SKM-1 (cell line): Measurements from ENCODE around the gene PSMD11.

Experiments
- DNase-seq: peaks from one replicate; lab custom pipeline; 2025; ENCODE audit not compliant: unreplicated experiment; lab: John Stamatoyannopoulos, UW

PSMD11 gene

DNA sequence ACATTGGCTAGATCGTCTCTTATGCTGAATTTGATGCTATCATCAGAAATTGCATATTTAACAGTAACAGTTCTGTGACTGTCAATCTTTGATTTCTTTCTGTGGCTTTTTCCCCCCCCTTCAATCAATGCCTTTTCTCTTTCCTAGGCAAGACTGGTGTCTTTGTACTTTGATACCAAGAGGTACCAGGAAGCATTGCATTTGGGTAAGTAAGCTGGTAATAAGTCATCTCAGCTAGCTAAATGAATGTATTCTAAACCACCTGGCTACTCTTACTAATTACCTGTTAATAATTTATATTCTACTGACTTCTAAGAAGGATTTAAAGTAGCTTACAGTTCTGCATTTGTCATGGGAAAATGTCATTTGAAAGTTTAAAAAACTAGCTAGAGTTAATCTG is 20.1 kb downstream of the PSMD11 start:
- no peak for DNase-seq

DNA sequence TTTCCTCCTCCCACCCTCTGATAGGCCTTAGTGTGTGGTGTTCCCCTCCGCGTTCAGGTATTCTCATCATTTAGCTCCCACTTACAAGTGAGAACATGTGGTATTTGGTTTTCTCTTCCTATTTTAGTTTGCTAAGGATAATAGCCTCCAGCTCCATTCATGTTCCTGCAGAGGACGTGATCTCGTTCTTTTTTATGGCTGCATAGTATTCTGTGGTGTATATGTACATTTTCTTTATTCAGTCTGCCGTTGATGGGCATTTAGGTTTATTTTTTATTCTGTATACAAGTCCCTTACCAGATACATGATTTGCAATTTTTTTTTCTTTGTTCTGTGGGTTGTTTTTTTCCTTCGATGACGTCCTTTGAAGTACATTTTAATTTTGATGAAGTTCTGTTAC is 23.6 kb downstream of the PSMD11 start:
- no peak for DNase-seq

- no peak for DNase-seq
Measured at GRCh38 chr17:32470405-32471167, 26.3 kb downstream of the PSMD11 start.

GRCh38 chr17:32471652-32472051 is 27.3 kb downstream of the PSMD11 start:
- no peak for DNase-seq

DNA sequence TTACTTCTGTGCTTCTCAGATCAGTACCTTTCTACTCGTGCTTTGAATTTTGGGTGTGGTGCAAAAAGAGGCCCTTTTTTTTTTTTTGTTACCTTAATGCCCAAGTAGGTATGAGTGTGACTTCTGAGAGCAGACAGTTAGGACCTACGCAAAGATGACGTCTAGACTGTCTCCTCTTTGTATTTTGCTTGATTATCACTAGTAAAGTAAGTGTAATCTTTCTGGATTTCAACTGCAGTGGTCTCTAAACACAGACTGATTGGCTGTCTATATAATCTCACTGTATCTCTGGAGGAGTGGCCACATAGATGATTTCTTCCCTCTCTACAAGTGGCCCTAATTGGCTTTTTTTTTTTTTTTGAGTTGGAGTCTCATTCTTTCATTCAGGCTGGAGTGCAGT is 30.9 kb downstream of the PSMD11 start:
- no peak for DNase-seq

DNA sequence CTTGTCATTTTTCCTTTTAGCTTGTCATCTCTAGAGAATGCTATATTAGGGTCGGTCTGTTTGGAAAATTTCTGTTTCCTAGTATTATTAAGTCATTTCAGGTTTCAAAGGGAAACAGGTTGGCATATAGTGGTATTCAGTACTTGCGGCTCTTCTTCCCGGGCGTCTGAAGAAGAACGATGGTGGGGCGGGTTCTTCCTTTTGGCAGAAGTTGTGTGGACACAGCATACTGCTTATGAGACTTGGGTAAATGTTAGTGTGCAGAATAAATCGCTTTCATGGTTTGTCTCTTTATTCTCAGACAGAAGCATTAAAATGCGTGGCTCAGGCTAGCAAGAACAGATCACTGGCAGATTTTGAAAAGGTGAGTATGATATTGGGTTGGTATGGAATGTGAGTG is 32.9 kb downstream of the PSMD11 start:
- no peak for DNase-seq

- no peak for DNase-seq
Measured at GRCh38 chr17:32479074-32479617, 34.8 kb downstream of the PSMD11 start.

GRCh38 chr17:32481193-32481592 is 36.9 kb downstream of the PSMD11 start:
- no peak for DNase-seq

DNA sequence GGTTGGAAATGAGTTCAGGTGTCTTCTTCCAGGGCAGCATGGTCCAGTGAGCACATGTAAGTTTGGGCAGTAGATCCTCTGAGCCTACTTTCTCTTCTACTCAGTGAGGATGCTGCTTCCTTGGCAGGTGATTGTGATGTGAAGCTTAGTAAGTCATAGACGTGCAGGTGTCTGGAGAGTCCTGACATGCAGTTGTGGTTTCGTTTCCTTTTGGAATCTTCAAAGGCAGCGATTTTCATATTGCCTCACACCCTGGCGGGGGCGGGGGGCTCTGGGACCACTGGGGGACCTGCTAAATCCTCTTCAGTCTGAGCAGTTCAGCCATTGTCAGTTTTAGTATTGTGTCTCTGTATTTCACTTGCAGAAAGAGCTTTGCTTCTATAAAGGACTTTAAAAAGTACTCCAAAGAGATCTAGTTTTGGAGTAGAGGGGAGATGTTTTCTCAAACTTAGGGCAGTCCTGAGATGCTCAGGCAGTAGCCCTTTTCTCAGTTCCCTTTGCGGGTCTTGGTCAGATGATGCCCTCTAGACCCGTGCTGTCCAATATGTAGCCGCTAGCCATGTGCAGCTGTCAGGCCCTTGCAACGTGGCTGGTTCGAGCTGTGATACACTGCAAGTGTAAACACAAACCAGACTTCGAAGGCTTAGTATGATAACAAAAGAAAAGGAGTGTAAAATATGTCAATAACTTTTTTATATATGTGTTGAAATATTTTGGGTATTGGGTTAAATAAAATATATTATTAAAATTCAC is 38.4 kb downstream of the PSMD11 start:
- no peak for DNase-seq

DNA sequence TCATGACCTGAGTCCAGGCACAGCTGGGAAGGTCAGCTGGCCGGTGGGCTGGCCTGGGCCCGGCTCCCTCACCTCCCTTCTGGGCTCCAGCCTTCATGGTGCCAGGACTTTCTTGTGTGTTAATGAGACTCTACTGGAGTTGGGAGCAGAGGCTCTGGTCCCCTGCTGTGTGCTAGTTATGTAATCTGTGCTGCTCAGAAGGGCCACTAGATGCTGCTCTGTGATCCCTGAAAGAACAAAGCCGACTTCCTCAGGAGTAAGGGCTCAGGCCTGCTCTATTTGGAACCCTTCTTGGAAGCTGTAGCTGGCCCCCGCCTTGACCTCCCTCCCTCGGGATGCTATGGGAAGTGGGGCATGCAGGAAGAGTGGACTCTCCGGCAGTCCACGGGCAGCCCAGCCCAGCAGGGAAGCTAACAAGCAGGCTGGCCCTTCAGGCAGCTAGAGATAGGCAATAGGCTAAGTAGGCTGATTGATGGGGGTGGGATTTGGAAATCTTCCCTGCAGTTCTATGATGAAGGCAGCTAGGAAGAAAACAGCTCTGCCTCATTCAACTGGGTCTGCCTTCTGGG is 39.2 kb downstream of the PSMD11 start:
- peak; percentile 36 for DNase-seq

GRCh38 chr17:32484041-32484461 is 39.7 kb downstream of the PSMD11 start:
- no peak for DNase-seq

DNA sequence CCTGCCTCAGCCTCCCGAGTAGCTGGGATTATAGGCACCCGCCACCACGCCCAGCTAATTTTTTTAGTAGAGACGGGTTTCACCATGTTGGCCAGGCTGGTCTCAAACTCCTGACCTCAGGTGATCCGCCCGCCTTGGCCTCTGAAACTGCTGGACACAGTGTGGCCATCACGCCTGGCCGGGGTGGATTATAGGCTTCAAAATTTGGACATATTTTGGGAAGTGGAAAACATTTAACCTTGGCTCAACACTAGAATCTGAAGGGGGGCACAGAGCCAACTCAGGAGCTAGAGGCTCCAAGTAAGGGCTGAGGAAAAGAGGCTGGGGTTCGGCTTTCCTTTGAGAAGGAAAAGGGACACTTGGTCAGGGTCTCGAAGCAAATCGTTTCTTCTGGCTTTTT is 40.3 kb downstream of the PSMD11 start:
- DNase-seq, result no peak

DNA sequence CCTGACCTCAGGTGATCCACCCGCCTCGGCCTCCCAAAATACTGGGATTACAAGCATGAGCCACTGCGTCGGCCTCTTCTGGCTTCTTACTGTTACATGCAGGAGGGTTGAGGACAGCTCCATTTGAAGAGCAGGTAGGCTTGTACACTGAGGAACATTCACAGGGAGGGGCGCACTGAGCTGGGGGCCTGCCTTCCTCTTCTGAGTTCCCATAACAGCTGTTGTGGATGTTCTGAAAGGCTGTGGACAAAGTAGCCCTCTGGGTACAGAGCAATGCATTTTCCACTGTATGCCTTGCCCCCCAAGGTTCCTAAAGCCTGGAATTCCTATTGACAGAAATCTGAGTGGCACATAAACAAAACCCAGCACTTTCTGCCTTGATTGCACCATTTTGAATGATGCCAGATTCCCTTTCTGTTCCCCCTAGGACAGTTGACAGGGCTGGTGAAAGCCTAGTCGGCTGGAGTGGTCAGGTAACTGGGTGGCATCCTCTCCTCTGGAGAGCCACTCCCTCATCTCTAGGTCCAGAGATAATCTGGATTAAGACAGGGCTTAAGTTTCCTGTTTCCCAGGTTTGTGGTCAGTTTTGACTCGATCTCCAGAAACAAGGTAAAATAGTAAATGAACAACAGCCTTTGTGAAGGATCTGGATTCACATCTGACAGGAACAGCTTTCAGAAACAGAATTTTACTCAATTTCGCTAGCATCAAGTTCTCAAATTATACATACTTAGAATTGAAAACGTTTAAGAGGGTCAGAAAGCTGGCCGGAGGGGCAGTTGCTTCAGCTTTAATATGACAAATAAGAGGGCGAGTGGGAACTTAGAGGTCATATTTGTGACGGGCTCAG is 41.2 kb downstream of the PSMD11 start:
- DNase-seq, result no peak

DNA sequence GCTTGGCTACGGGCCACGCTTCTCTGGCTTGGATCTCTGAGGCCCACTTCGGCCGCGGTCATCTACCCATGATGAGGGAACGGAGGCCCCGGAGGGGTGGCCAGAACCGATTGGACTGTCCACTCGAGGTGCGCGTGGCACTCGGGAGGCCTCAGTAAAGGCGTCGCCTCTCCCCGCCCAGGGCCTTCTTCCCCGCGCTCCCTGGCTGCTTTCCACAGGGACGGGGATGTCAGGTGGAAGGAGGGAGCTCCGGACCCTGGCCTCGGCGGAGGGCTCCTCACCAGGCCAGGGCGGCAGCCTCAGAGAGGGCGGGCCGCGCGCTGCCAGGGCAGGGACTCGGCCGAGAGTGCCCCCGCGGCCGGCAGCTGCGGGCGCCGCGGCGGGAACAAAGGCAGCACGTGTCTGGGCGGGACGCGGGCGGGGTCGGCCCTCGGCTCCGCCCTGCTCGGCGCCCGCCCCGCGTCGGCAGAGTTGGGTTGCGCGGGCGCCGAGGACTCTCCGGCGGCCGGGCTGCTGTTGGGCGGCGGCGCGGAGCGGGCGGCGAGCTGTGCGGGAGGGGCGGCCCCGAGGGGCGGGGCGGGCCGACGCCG is 41.9 kb downstream of the PSMD11 start:
- DNase-seq, result peak; percentile 51

GRCh38 chr17:32486701-32487472 is 42.6 kb downstream of the PSMD11 start, which contains the start of gene CDK5R1:
CDK5R1 (plus strand) TSS chr17:32486993; CDS start chr17:32487621, 628 bp downstream.
- DNase-seq, result no peak

DNA sequence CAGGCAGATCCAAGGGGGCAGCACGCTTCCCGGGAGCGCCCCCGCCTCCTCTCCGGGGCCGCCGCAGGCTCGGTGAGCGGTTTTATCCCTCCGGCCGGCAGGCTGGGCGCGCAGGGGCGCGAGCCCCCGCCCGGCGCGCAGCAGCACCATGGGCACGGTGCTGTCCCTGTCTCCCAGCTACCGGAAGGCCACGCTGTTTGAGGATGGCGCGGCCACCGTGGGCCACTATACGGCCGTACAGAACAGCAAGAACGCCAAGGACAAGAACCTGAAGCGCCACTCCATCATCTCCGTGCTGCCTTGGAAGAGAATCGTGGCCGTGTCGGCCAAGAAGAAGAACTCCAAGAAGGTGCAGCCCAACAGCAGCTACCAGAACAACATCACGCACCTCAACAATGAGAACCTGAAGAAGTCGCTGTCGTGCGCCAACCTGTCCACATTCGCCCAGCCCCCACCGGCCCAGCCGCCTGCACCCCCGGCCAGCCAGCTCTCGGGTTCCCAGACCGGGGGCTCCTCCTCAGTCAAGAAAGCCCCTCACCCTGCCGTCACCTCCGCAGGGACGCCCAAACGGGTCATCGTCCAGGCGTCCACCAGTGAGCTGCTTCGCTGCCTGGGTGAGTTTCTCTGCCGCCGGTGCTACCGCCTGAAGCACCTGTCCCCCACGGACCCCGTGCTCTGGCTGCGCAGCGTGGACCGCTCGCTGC is 43.3 kb downstream of the PSMD11 start:
- DNase-seq, result no peak

- no peak for DNase-seq
Measured at GRCh38 chr17:32488177-32488542, 43.9 kb downstream of the PSMD11 start.

GRCh38 chr17:32488604-32489180 is 44.4 kb downstream of the PSMD11 start:
- DNase-seq, result no peak
